Bone marrow (tissue), 2 donors: ENCODE data around the gene CACNA1D.

Source experiments
- DNase-seq, 2 donors: peaks; one replicate each; lab custom pipeline; 2025; lab: John Stamatoyannopoulos, UW

Gene CACNA1D

GRCh38 chr3:53715815-53716483 lies 221.5 kb downstream of the CACNA1D start:
- DNase-seq, result no peak

- DNase-seq, result peak in 1 of 2 donors; percentile 1
These were observed 222.6 kb downstream of the CACNA1D start for GRCh38 chr3:53716998-53717397.

DNA sequence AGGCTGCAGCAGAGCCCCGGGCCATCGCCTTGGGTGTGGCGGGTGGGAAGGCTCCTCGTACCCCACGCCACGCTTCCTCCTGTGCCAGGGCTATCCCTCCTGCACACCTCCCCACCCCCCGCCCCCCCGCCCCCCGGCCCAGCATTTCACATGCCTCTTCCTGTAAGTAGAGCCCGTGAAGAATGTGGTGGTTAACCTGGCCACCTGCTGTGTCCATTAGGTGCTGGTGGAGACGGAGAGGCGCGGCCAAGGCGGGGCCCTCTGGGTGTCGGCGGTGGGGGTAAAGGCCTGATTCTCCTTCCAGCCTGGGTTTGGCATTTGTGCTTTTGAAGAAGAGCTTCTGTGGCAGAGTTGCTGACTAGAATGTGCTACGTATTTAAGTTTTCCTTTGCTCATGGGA lies 224.1 kb downstream of the CACNA1D start:
- DNase-seq, result no peak

GRCh38 chr3:53719796-53720195 lies 225.4 kb downstream of the CACNA1D start:
- no peak for DNase-seq

- no peak for DNase-seq
These were observed 227.0 kb downstream of the CACNA1D start for GRCh38 chr3:53721187-53722119.

GRCh38 chr3:53724566-53724965 lies 230.2 kb downstream of the CACNA1D start:
- no peak for DNase-seq

DNA sequence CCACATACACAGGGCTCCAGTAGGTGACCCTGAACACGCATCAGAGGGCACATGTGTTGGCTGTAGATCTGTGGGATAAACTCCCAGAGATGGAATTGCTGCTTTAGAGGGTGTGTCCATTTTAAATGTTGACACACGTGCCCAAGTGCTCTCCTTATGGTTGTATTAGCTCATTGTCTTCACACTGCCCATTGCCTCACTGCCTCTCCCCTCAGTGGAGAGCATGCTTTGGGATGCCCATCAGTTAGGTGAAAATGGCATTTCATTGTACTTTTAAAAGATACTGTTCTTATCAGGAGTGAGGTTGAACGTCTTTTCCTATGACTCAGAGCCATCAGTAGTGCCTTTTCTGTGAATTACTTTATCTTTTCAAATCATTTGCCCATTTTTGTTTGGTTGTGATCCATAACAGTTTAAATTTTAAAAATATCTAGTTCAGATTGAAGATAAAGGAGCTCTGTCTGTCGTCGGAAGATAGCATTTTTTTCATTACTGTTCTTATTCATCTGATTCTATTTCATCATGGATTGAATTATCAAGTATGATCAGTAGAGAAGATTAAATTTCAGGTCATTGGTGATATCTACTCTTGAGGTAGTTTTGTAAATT lies 231.1 kb downstream of the CACNA1D start:
- DNase-seq, result no peak

- no peak for DNase-seq
These were observed 232.2 kb downstream of the CACNA1D start for GRCh38 chr3:53726643-53727042.

- no peak for DNase-seq
These were observed 234.2 kb downstream of the CACNA1D start for GRCh38 chr3:53728606-53729005.

- no peak for DNase-seq
These were observed 234.7 kb downstream of the CACNA1D start for GRCh38 chr3:53729159-53729558.

DNA sequence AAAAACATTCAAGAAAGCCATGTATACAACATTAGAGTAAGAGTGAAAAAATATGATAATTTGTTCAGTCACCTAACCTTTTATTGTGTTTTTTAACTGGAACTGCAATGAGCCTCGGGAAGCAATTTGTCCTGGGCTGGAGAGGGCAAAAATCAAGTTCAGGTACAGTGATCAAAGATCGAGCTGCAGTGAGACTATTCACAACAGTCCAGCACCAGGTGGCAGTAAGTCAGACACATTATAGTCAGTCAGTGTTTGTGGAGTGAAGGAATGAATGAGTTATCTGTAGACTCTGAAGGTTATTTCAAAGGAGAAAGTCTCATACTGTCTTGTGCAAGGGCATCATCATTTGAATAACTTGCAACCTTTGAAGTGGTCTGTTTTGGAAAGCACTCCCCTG lies 235.2 kb downstream of the CACNA1D start:
- DNase-seq, result no peak

DNA sequence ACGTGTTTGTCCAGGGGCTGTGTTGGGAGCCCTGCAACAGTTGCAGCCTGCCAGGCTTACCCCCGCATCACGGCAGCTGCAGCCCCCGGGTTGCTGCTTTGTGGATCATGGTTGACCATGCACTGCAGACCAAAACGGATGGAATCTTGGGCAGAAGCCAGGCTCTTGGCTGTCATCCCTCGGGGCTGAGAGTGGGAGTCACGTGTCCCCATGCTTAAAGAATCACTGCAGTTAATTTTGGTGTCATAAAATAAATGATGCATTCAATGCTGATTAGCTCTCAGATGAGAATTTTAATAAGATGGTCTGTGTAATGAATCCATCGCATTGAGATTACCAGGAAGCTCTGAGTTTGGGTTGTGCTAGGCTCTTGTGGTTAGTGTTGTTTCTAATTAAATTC lies 236.2 kb downstream of the CACNA1D start:
- DNase-seq, result no peak

- no peak for DNase-seq
These were observed 237.7 kb downstream of the CACNA1D start for GRCh38 chr3:53731934-53732624.

DNA sequence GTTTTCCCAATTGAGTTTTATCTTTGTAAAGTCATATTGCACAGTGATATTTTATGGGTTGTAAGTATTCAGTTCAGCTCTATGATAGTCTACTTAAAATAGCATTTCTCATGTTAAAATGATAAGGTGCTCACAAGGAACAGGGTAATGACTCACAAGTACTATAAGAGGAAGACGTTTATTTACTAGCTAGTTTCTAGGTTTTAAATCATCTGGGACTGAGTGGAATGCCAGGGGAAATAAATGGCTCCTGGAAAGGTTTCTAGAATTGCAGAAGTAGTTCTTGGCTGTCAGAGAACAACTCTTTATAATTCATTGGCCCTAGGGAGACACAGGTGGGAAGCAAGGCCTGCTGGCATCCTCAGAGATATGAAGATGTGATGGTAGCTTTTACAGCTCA lies 239.0 kb downstream of the CACNA1D start:
- no peak for DNase-seq

GRCh38 chr3:53739966-53740365 lies 245.6 kb downstream of the CACNA1D start:
- no peak for DNase-seq

GRCh38 chr3:53740956-53741355 lies 246.5 kb downstream of the CACNA1D start:
- no peak for DNase-seq

GRCh38 chr3:53744351-53744750 lies 249.9 kb downstream of the CACNA1D start:
- no peak for DNase-seq

DNA sequence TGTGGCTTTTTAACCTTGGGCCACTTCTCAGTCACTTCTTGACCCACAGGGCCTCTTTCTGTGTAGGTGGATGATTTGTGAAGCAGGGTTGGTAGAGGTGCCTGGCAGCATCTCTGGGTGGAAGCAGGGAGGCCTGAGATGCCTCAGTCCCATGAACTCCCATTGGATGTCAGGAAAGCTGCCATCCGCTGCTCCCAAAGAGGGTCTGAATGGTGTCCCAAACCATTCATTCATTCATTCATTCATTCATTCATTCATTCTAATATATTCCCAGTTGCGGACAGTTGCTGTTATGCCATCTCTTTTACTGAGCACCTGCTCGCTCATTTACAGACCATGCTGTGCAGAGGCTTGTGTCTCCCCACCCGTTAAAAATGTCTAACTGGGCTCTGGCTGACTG lies 253.1 kb downstream of the CACNA1D start:
- DNase-seq, result no peak

DNA sequence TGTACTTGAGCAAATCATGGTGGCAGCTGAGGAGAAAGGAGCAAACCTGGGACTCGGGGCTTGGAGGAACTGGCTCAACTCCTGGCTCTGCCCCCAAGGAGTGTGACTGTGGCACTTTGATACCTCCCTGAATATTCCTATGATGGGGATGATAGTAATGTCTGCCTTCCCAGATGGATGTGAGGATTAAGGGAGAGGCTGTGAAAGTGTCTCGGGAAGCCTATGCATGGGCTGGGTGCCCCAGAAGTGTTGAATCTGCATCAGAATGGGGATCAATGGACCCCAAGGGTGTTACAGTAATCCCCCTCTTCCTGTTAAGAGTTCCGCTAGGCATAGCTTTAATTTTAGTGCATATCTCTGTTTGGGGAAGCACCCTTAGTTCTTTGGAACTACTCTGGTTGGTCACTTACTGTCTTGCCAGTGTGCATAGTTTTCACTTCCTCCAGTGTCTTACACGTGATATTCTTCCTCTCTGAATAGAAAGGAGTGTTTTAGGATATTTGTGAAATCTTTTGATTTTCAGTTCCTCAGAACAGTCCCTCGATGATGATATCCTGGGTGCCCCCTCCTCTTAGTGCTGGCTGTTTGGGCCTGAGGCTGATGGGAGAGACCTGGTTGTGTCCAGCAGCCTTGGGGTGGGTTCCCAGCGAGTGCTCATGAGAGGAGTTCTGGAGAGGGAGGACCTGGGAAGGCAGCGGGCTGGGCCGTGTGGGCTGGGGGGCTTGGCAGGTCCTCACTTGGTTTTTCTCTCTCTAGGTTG lies 254.3 kb downstream of the CACNA1D start:
- no peak for DNase-seq

- no peak for DNase-seq
These were observed 255.0 kb downstream of the CACNA1D start for GRCh38 chr3:53749448-53749847.
